Measurements from ENCODE around the gene MRPL2.
"Not testable (repeated sequence)": the region's sequence is repeated elsewhere in the genome, so short reads cannot be mapped to it uniquely, and the experiment has no call there.

Gene MRPL2

GRCh38 chr6:43053545-43054205 lies 5.6 kb downstream of the MRPL2 start, which contains the start of gene CUL7:
CUL7 (minus strand) TSS chr6:43053851; CDS start chr6:43052788, 1,063 bp downstream.
- DNase-seq (ENCODE audit: low read depth in 2 of 2), result peak; percentile 89 to 91

- no peak for DNase-seq (ENCODE audit: low read depth in 2 of 2)
Observed at GRCh38 chr6:43052842-43053544, 6.2 kb downstream of the MRPL2 start.

DNA sequence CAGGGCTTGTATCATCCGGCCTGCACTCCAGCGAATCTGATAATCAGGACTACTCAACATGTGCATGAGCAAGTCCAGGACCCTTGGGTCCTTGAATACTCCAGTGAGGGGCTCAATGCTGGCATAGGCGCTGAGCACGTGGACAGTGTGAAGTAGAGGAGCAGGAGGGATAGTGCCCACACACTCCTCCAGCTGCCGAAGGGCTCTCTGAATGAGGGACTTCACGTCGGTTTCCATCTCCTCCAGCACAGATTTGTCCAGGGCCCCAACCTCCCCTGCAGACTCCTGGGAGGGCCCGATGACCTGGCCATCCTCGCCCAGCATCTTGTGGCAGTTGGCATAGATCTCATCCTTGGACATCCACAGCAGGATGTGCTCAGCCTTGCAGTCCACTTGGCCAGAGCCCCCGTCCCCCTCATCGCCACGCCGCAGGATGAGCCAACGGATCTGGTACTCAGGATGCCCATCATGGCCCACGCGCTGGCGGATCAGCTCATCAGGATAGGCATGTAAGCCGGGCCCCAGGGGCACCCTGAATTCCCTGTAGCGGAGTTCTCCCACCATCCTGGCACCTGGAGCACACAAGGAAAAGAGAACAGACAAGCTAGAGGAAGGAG lies 6.9 kb downstream of the MRPL2 start:
- no peak for DNase-seq (ENCODE audit: low read depth in 2 of 2)

DNA sequence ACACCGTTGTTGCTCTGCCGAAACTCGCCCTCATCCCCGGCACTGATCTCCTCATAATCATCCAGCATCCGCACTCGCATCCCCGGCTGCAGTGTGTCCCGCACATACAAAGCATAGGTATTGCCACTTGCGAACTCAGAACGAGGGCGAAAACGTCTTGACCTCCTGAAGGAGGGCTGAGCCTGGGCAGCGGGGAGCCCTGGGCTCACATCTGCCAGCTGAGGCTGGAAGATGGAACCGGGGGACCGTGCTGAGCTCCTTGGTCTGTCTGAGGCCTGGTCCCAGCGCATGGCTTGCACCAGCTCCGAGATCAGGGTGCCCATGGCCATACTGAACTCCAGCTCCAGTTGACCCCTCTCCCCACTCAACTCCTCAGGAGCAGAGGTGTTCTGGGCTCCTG lies 8.3 kb downstream of the MRPL2 start:
- no peak for DNase-seq (ENCODE audit: low read depth in 2 of 2)

GRCh38 chr6:43047998-43048397 lies 11.2 kb downstream of the MRPL2 start:
- DNase-seq (ENCODE audit: low read depth in 2 of 2), result no peak

GRCh38 chr6:43045371-43045930 lies 13.8 kb downstream of the MRPL2 start:
- DNase-seq (ENCODE audit: low read depth in 2 of 2), result no peak

GRCh38 chr6:43043310-43043709 lies 15.9 kb downstream of the MRPL2 start:
- no peak for DNase-seq (ENCODE audit: low read depth in 2 of 2)

- not testable (repeated sequence) for DNase-seq (ENCODE audit: low read depth in 2 of 2)
Observed at GRCh38 chr6:43041475-43041874, 17.8 kb downstream of the MRPL2 start.

GRCh38 chr6:43040542-43041257 lies 18.5 kb downstream of the MRPL2 start:
- DNase-seq (ENCODE audit: low read depth in 2 of 2), result no peak

GRCh38 chr6:43038727-43039126 lies 20.5 kb downstream of the MRPL2 start:
- no peak for DNase-seq (ENCODE audit: low read depth in 2 of 2)

DNA sequence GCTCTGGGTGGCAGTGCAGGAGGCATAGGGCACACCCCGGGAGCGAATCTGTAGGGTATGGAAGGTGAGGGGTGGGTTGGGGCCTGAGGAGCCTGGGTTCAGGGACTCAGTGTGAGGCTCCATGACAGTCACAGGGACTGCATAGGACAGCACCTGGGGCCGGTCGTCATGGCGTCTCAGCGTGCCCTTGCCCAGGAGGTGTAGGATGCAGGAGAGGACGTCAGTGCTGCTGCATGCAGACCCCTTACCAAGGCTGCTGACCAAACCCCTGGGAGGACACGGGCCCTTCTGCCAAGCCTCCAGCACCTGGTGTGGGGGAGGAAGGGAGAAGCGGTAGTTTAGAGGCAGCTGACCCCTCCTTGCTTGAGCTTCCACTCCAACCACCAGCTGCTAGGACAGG lies 21.5 kb downstream of the MRPL2 start:
- DNase-seq (ENCODE audit: low read depth in 2 of 2), result no peak

- no peak for DNase-seq (ENCODE audit: low read depth in 2 of 2)
Observed at GRCh38 chr6:43037197-43037596, 22.0 kb downstream of the MRPL2 start.

GRCh38 chr6:43036712-43037111 lies 22.5 kb downstream of the MRPL2 start:
- no peak for DNase-seq (ENCODE audit: low read depth in 2 of 2)

- DNase-seq (ENCODE audit: low read depth in 2 of 2), result no peak
Observed at GRCh38 chr6:43035495-43036194, 23.6 kb downstream of the MRPL2 start.

DNA sequence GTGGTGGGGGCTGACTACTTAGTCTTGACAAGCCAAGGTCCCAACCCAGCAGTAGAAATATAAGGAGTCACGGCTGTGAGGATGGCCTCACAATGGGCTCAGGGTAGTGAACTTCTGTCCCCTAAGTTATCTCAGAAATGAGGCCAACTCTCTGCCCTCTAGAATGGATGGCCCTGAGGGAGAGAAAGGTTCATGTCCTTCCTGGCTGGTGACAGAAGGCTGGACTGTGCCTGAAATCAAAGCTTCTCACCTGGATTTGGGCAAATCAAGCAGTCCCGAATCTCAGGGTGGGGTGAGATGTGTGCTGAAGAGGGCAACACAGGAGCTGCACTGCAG lies 25.1 kb downstream of the MRPL2 start:
- no peak for DNase-seq (ENCODE audit: low read depth in 2 of 2)

DNA sequence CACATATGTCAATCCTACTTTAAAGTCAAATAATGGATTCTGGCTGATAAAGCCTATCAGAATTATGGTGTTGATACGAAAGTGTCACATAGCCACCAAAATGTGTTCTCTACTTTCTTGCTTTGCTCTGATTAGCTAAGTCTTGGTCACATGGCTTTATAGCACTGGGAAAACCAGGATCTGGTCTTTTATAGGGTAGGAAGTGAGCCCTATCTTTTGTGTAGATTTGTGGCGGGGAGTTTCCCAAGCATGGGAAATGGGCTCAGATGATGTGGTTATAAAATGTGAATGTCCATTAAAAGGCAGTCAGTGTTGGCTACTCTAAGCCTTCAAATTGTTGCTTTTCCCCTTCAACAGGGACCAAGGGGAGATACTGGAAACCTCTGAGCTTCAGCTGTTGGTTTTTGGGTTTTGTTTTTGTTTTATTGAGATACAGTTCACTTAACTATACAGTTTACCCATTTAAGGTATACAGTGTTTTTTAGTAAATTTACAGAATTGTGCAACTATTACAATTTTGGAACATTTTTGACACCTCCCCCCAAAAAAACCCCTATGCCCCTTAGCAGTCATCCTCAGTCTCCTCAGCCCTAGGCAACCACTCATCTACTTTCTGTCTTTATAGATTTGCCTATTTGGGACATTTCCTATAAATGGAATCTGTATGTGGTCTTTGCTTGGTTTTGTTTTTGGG lies 25.6 kb downstream of the MRPL2 start:
- DNase-seq (ENCODE audit: low read depth in 2 of 2), result no peak

DNA sequence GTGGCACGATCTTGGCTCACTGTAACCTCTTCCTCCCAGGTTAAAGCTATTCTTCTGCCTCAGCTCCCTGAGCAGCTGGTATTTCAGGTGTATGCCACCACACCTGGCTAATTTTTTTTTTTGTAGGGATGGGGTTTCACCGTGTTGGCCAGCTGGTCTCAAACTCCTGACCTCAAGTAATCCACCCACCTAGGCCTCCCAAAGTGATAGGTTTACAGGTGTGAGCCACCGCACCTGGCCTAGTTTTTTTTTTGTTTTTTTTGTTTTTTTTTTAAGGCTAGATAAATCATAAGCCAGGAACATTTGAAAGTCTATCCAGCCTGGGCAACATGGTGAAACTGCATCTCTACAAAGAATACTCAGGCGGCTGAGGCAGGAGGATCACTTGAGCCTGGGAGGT lies 26.9 kb downstream of the MRPL2 start:
- DNase-seq (ENCODE audit: low read depth in 2 of 2), result no peak

DNA sequence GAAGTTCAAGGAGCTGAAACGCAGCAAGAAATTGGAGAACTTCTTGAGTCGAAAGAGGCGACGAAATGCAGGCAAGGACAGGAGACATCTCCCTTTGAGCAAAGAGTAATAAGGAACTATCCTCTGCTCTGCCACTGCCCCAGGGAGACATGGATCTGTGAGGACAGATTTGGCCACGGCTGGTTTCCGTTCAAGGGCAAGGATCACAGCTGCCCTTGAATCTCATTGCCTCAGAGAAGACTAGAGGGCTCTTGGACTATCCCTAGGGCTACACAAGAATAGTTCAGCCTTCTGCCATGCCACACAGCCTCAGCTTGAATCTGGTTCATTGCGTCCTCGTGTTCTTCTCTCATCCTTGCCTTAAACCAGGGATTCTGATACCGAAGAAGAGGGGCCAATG lies 30.1 kb downstream of the MRPL2 start:
- DNase-seq (ENCODE audit: low read depth in 2 of 2), result no peak

GRCh38 chr6:43026365-43026764 lies 32.9 kb downstream of the MRPL2 start:
- DNase-seq (ENCODE audit: low read depth in 2 of 2), result no peak

DNA sequence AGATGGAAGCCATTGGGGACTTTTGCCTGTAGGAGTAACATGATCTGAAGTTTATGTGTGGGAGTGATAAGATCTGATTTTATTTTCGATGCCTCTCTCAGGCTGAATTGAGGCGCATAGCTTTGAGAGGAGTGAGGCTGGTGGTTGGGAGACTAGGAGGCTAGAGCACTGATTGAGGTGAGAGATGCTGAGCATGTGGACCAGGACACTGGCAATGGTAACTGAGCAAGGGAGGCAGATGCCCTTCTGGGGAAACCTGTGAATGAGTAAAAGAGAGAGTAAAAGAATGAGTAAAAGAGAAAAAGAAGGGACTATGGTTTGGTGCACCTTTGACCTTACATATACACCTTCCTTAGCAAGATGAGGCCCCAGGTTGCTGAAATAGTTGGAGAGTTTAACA lies 34.8 kb downstream of the MRPL2 start:
- peak in 1 of 2 donors; percentile 4 for DNase-seq (ENCODE audit: low read depth in 2 of 2)
